Renal cortex interstitium (tissue), 11 donors: ENCODE results near the gene RREB1. TPM values are rescaled to one million over a fixed set of nuclear protein-coding genes. Genes with fewer than 3 reads are reported as not detected.

ENCODE experiments used
- DNase-seq, 11 donors: peaks; one replicate each; pipeline ENCODE4 v3.0.0-alpha.2; 2013; ENCODE audit warnings: low read depth in 9 of 11, low spot score in 4 of 11; ENCODE audit errors: extremely low read depth in 1 of 11
- polyA plus RNA-seq, 3 donors: library from polyadenylated mRNA; unstranded; fragments of 120-200 nt; gene quantifications; one replicate each; pipeline ENCODE4 v1.2.1, GENCODE V29; 2013; ENCODE audit not compliant: insufficient read length in 3 of 3

The RREB1 gene
- polyA plus RNA-seq, 3 donors: 22.9 to 29.4 (median 23.0) TPM

- no peak for DNase-seq
Observed at GRCh38 chr6:7292596-7293255, 185.0 kb downstream of the RREB1 start.

DNA sequence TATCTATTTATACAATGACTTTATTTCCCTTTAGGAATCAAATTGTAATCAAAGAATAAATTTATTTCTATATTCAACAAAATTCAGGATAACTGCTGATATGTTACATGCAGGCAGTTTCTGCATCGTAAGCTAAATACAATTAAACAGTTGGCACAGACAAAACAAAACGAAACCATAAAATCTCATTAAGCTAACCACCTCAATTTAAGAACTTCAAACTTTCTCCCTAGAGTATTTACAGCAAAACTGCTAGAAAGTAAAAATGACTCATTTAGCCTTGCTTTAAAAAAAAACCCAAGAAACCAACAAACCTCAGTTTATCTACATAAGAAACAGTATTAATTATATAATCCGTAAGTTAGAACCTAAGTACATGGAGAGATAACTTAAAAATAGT lies 188.2 kb downstream of the RREB1 start:
- no peak for DNase-seq

GRCh38 chr6:7296602-7297001 lies 188.8 kb downstream of the RREB1 start:
- DNase-seq: no peak

DNA sequence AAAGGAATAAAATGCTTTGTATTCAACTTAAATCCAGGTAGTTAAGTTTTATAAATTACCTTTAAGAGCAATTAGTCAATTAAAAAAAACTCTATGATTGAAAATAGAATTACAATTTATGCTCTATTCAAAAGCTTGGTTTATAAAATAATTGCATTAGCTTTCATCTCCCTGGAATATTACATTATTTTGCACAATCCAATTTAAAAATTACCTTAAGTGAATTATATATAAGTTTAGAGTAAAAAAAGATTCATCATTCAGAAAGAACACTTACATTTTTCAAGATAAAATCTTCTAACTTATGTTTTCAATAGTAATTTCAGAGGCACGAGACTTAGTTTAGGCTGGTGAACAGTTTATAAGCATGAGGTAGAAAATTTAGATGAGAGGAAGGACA lies 190.4 kb downstream of the RREB1 start:
- DNase-seq: no peak

DNA sequence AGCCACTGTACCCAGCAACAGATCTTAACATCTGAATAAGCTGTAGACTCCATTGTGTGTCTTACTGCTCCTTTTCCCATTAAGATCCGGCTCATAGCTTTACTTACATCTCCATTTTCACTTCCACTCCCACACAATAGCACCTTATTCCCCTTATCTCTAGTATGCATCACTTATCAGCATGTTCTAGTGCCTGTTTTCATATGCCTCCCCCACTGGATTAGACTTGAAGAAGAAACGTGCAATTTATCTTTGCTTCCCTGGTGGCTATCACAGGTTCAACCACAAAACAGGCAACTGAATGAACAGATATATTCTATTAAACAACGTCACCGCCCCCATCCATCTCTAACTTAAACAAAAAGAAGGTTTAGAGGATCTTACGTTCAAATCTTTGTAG lies 193.2 kb downstream of the RREB1 start:
- no peak for DNase-seq

Other genes with a start within 250 kb of the RREB1 start
- 100 to 1,000 TPM; 124 to 133 (median 128) TPM for gene SSR1, start 205.2 kb downstream of the RREB1 start, polyA plus RNA-seq